ENCODE data around the gene PHF1. TPM values are rescaled to one million over a fixed set of nuclear protein-coding genes. Genes with fewer than 3 reads are reported as not detected.

PHF1 gene
- total and polyA plus RNA-seq, 10 donors: 83.0 to 181 (median 105) TPM

- Histone ChIP-seq H3K27me3 (replicated peaks in 1 of 7) (no peaks in the 10 kb centered on the region), H3K4me1 (peaks cover 34 to 89% (median 80%) of the 10 kb centered on the region in 6 donors), H3K4me3 (peak overlapping the region; percentile 39 to 87 (median 52)), H3K36me3 (no peaks in the 10 kb centered on the region), H3K27ac (peak overlapping the region; percentile 65 to 96 (median 90)), H3K9me3 (no peaks in the 10 kb centered on the region)
- 2 to 33% (median 4%) methylated on average over 1 to 33 of the region's 33 CpGs for WGBS, 5 donors
- TF ChIP-seq POLR2AphosphoS5 (IDR thresholded peaks at IDR 0.05): peak; percentile 70 to 85 (median 84)
- TF ChIP-seq POLR2A (IDR thresholded peaks at IDR 0.05): no peak
- TF ChIP-seq CTCF (IDR thresholded peaks at IDR 0.05 in 8 of 11, conservative IDR thresholded peaks at IDR 0.05 in 3 of 11): peak in 10 of 11 experiments; percentile 9 to 59 (median 42)
- peak; percentile 90 for DNase-seq
- intact Hi-C loops (cut with DNase I; ENCODE audit: low total_unique reads): no loop called here
These were observed 17.6 kb downstream of the PHF1 start for GRCh38 chr6:33428224-33428965.

GRCh38 chr6:33428966-33429749 is 18.3 kb downstream of the PHF1 start:
- Histone ChIP-seq H3K4me1 (peaks cover 34 to 96% (median 81%) of the 10 kb centered on the region in 6 donors), H3K27me3 (replicated peaks in 1 of 7) (no peaks in the 10 kb centered on the region), H3K4me3 (peak overlapping the region in 5 of 8 donors; percentile 45 to 87 (median 62)), H3K36me3 (no peaks in the 10 kb centered on the region), H3K27ac (peak overlapping the region; percentile 10 to 96 (median 90)), H3K9me3 (no peaks in the 10 kb centered on the region)
- intact Hi-C loops (cut with DNase I; ENCODE audit: low total_unique reads): no loop called here
- no peak for DNase-seq
- TF ChIP-seq POLR2AphosphoS5 (IDR thresholded peaks at IDR 0.05) (peak in 1 of 3 donors; percentile 32), CTCF (IDR thresholded peaks at IDR 0.05 in 8 of 11, conservative IDR thresholded peaks at IDR 0.05 in 3 of 11) (no peak)
- WGBS, 5 donors: 46 to 72% (median 59%) methylated on average over 5 of the region's 5 CpGs

GRCh38 chr6:33429750-33430052 is 18.9 kb downstream of the PHF1 start:
- Histone ChIP-seq H3K36me3 (no peaks in the 10 kb centered on the region), H3K4me3 (peak overlapping the region in 2 of 8 donors; percentile 58 to 87), H3K27me3 (replicated peaks in 1 of 7) (no peaks in the 10 kb centered on the region), H3K4me1 (peaks cover 34 to 91% (median 79%) of the 10 kb centered on the region in 6 donors), H3K9me3 (no peaks in the 10 kb centered on the region), H3K27ac (peak overlapping the region in 7 of 8 donors; percentile 72 to 96 (median 90))
- DNase-seq: no peak
- TF ChIP-seq POLR2AphosphoS5 (IDR thresholded peaks at IDR 0.05) (peak in 1 of 3 donors; percentile 60), POLR2A (IDR thresholded peaks at IDR 0.05) (no peak)
- intact Hi-C loops (cut with DNase I; ENCODE audit: low total_unique reads): loop anchor here (10.0 kb wide), 1 partner anchor 145 kb away; no protein-coding TSS in a partner anchor
- WGBS, 5 donors: 6 to 22% (median 11%) methylated on average over 2 of the region's 2 CpGs

- intact Hi-C loops (cut with DNase I; ENCODE audit: low total_unique reads): loop anchor here (10.0 kb wide), 1 partner anchor 144 kb away; no protein-coding TSS in a partner anchor
- Histone ChIP-seq H3K4me1 (peaks cover 34 to 85% (median 73%) of the 10 kb centered on the region in 6 donors), H3K27ac (peak overlapping the region in 6 of 8 donors; percentile 3 to 96 (median 90)), H3K27me3 (replicated peaks in 1 of 7) (no peaks in the 10 kb centered on the region), H3K36me3 (peaks cover 0 to 5% (median 3%) of the 10 kb centered on the region in 6 donors), H3K4me3 (peak overlapping the region in 3 of 8 donors; percentile 35 to 87 (median 58)), H3K9me3 (no peaks in the 10 kb centered on the region)
- TF ChIP-seq POLR2AphosphoS5 (IDR thresholded peaks at IDR 0.05) (no peak), POLR2A (IDR thresholded peaks at IDR 0.05) (no peak), CTCF (IDR thresholded peaks at IDR 0.05 in 8 of 11, conservative IDR thresholded peaks at IDR 0.05 in 3 of 11) (no peak)
- no peak for DNase-seq
- WGBS, 5 donors: 18 to 29% (median 21%) methylated on average over 2 of the region's 2 CpGs
These were observed 19.5 kb downstream of the PHF1 start for GRCh38 chr6:33430334-33430733.
